ENCODE data around the gene LRRTM4. TPM values are rescaled to one million over a fixed set of nuclear protein-coding genes. Genes with fewer than 3 reads are reported as not detected.

The LRRTM4 gene
- polyA plus RNA-seq, 1 donor (not counting 4 experiments of a cell fraction or from before 2014, with no cell fraction given): not detected

GRCh38 chr2:76870581-76870980, 651.6 kb downstream of the LRRTM4 start:
- Histone ChIP-seq H4K20me1 (ENCODE audit: control insufficient read depth, extremely low read depth, insufficient read depth, low read length) (no peaks in the 10 kb centered on the region), H3K4me1 (ENCODE audit: control insufficient read depth, extremely low read depth, insufficient read depth, low read length) (no peaks in the 10 kb centered on the region), H3K27me3 (ENCODE audit: control insufficient read depth, extremely low read depth, insufficient read depth, low read length) (no peaks in the 10 kb centered on the region), H3K36me3 (ENCODE audit: control insufficient read depth in 2 of 2, extremely low read depth in 1 of 2, insufficient read depth in 2 of 2, low read length in 2 of 2) (no peaks in the 10 kb centered on the region), H3K9me3 (ENCODE audit: control insufficient read depth, low read depth, low read length) (no peaks in the 10 kb centered on the region), H3K9ac (ENCODE audit: control insufficient read depth, extremely low read depth, insufficient read depth, low read length) (no peak overlapping the region), H3K79me2 (ENCODE audit: control insufficient read depth, insufficient read depth, low read length) (no peaks in the 10 kb centered on the region), H2AFZ (ENCODE audit: control insufficient read depth, low read length) (no peak overlapping the region), H3K4me3 (ENCODE audit: control insufficient read depth in 2 of 3, extremely low read depth in 1 of 3, insufficient read depth in 2 of 3, low read depth in 1 of 3, low read length in 3 of 3) (no peak overlapping the region), H3K4me2 (ENCODE audit: control insufficient read depth, extremely low read depth, insufficient read depth, low read depth, low read length) (no peak overlapping the region), H3K27ac (ENCODE audit: control insufficient read depth, insufficient read depth, low read length) (no peak overlapping the region), H3K9me1 (ENCODE audit: control insufficient read depth, extremely low read depth, insufficient read depth, low read length) (no peaks in the 10 kb centered on the region)
- dilution Hi-C loops (cut with MboI; ENCODE audit: extremely low pct_ligation_motif_present, low sequenced_read_pairs): no loop called here
- DNase-seq (ENCODE audit: low read depth, low spot score) (no peak), FAIRE-seq (no peak)
- TF ChIP-seq CTCF (optimal IDR thresholded peaks at IDR 0.05 in 1 of 3, IDR thresholded peaks at IDR 0.05 in 1 of 3, conservative IDR thresholded peaks at IDR 0.05 in 1 of 3; ENCODE audit: extremely low read depth in 1 of 3, insufficient read depth in 2 of 3, low read length in 3 of 3): no peak
- TF ChIP-seq EZH2 (IDR thresholded peaks at IDR 0.05; ENCODE audit: low read length): no peak

GRCh38 chr2:76870011-76870410, 652.2 kb downstream of the LRRTM4 start:
- Histone ChIP-seq H3K4me1 (ENCODE audit: control insufficient read depth, extremely low read depth, insufficient read depth, low read length) (no peaks in the 10 kb centered on the region), H3K4me3 (ENCODE audit: control insufficient read depth in 2 of 3, extremely low read depth in 1 of 3, insufficient read depth in 2 of 3, low read depth in 1 of 3, low read length in 3 of 3) (no peak overlapping the region), H3K27ac (ENCODE audit: control insufficient read depth, insufficient read depth, low read length) (no peak overlapping the region), H3K9ac (ENCODE audit: control insufficient read depth, extremely low read depth, insufficient read depth, low read length) (no peak overlapping the region), H3K4me2 (ENCODE audit: control insufficient read depth, extremely low read depth, insufficient read depth, low read depth, low read length) (no peak overlapping the region), H4K20me1 (ENCODE audit: control insufficient read depth, extremely low read depth, insufficient read depth, low read length) (no peaks in the 10 kb centered on the region), H3K9me1 (ENCODE audit: control insufficient read depth, extremely low read depth, insufficient read depth, low read length) (no peaks in the 10 kb centered on the region), H3K36me3 (ENCODE audit: control insufficient read depth in 2 of 2, extremely low read depth in 1 of 2, insufficient read depth in 2 of 2, low read length in 2 of 2) (no peaks in the 10 kb centered on the region), H3K79me2 (ENCODE audit: control insufficient read depth, insufficient read depth, low read length) (no peaks in the 10 kb centered on the region), H2AFZ (ENCODE audit: control insufficient read depth, low read length) (no peak overlapping the region), H3K9me3 (ENCODE audit: control insufficient read depth, low read depth, low read length) (no peaks in the 10 kb centered on the region), H3K27me3 (ENCODE audit: control insufficient read depth, extremely low read depth, insufficient read depth, low read length) (no peaks in the 10 kb centered on the region)
- no peak for FAIRE-seq
- no peak for DNase-seq (ENCODE audit: low read depth, low spot score)
- TF ChIP-seq EZH2 (IDR thresholded peaks at IDR 0.05; ENCODE audit: low read length): no peak
- TF ChIP-seq CTCF (optimal IDR thresholded peaks at IDR 0.05 in 1 of 3, IDR thresholded peaks at IDR 0.05 in 1 of 3, conservative IDR thresholded peaks at IDR 0.05 in 1 of 3; ENCODE audit: extremely low read depth in 1 of 3, insufficient read depth in 2 of 3, low read length in 3 of 3): no peak
- dilution Hi-C loops (cut with MboI; ENCODE audit: extremely low pct_ligation_motif_present, low sequenced_read_pairs): no loop called here
